ENCODE measurements around the gene CHAMP1. TPM values are rescaled to one million over a fixed set of nuclear protein-coding genes. Genes with fewer than 3 reads are reported as not detected.
A peak's percentile ranks its signal among the peaks of the same experiment; 100 is the strongest.

The CHAMP1 gene
- total RNA-seq, 1 donor from 2014 or later: 25.0 TPM

DNA sequence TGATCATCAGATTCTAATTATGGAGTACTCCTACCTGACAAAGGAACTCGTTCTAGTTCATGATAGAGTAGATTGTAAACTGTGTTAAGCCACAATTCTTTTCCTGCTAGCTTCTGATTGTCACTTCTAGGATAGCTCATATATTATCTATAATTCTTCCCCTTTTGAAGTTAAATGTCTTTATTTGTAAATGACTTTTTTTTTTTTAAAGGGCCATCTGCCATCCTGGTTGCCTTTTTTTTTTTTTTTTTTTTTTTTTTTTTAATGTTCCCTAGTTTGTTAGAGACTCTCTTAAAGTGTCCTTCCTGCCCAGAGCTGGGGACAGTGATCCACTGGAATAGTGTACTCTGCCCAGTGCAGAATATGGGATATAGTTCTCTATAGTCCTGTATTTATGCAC, 4.3 kb downstream of the CHAMP1 start:
- Mint-ChIP-seq H3K4me1 (ENCODE audit: low read depth) (peaks cover 55% of the 10 kb centered on the region), H3K27ac (ENCODE audit: unreplicated experiment) (peak overlapping the region; percentile 93), H3K4me3 (ENCODE audit: unreplicated experiment) (no peak overlapping the region), H3K27me3 (ENCODE audit: low read depth) (no peaks in the 10 kb centered on the region), H3K9me3 (ENCODE audit: low read depth) (peaks cover 2% of the 10 kb centered on the region), H3K36me3 (ENCODE audit: low read depth) (peaks cover 15% of the 10 kb centered on the region)
- TF ChIP-seq, protein P1, sequence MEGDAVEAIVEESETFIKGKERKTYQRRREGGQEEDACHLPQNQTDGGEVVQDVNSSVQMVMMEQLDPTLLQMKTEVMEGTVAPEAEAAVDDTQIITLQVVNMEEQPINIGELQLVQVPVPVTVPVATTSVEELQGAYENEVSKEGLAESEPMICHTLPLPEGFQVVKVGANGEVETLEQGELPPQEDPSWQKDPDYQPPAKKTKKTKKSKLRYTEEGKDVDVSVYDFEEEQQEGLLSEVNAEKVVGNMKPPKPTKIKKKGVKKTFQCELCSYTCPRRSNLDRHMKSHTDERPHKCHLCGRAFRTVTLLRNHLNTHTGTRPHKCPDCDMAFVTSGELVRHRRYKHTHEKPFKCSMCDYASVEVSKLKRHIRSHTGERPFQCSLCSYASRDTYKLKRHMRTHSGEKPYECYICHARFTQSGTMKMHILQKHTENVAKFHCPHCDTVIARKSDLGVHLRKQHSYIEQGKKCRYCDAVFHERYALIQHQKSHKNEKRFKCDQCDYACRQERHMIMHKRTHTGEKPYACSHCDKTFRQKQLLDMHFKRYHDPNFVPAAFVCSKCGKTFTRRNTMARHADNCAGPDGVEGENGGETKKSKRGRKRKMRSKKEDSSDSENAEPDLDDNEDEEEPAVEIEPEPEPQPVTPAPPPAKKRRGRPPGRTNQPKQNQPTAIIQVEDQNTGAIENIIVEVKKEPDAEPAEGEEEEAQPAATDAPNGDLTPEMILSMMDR (IDR thresholded peaks at IDR 0.05): no peak
- DNase-seq (ENCODE audit: low spot score): no peak

DNA sequence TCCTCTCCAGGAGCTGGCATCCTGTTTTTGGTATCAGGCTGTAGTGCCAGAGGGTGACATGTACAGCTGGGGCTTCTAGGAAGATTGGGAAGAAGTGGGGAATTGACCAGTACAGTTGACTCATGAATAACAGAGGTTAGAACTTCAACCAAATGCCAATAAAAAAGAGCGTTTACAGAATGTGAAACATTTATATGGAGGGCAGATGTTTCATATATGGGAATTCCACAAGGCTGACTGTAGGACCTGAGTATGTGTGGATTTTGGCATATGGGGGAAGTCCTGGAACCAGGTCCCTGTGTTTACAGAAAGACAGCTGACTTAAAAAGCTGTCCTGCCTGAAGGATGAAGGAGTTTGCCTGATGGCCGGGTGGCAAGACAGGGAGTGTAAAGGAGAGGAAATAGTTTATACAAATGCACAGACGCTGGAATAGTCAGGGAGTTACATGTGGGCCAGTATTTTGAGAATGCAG, 5.2 kb downstream of the CHAMP1 start:
- TF ChIP-seq, protein P1 (IDR thresholded peaks at IDR 0.05): no peak
- Mint-ChIP-seq H3K4me1 (ENCODE audit: low read depth) (peaks cover 51% of the 10 kb centered on the region), H3K36me3 (ENCODE audit: low read depth) (peaks cover 23% of the 10 kb centered on the region), H3K27ac (ENCODE audit: unreplicated experiment) (peak overlapping the region; percentile 93), H3K9me3 (ENCODE audit: low read depth) (peaks cover 2% of the 10 kb centered on the region), H3K4me3 (ENCODE audit: unreplicated experiment) (peak overlapping the region; percentile 46), H3K27me3 (ENCODE audit: low read depth) (no peaks in the 10 kb centered on the region)
- no peak for DNase-seq (ENCODE audit: low spot score)

DNA sequence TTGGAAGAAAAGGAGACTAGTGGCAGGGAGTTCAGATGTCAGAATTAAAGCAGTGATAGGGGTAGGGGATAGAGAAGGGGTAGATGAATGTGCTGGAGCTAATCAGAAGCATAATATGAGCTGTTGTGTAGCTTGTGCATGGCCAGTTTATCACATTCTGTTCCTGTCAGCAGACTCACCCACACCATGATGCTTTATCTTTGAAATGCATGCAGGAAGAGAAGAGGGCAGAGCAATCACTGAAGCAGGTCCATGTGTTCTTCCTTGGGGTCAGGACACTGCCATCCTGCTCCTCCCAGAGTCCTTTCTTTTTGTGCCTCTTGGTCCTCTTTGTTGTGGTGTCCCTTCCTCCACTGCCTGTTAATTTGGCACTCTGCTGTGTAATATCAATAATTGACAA, 5.8 kb downstream of the CHAMP1 start:
- peak overlapping the region; percentile 93 for H3K27ac Mint-ChIP-seq (ENCODE audit: unreplicated experiment)
- H3K27me3 Mint-ChIP-seq (ENCODE audit: low read depth): no peaks in the 10 kb centered on the region
- TF ChIP-seq, protein P1 (IDR thresholded peaks at IDR 0.05): no peak
- no peak for DNase-seq (ENCODE audit: low spot score)
- H3K4me3 Mint-ChIP-seq (ENCODE audit: unreplicated experiment): no peak overlapping the region
- peaks cover 47% of the 10 kb centered on the region for H3K4me1 Mint-ChIP-seq (ENCODE audit: low read depth)
- H3K9me3 Mint-ChIP-seq (ENCODE audit: low read depth): peaks cover 2% of the 10 kb centered on the region
- H3K36me3 Mint-ChIP-seq (ENCODE audit: low read depth): peaks cover 28% of the 10 kb centered on the region

DNA sequence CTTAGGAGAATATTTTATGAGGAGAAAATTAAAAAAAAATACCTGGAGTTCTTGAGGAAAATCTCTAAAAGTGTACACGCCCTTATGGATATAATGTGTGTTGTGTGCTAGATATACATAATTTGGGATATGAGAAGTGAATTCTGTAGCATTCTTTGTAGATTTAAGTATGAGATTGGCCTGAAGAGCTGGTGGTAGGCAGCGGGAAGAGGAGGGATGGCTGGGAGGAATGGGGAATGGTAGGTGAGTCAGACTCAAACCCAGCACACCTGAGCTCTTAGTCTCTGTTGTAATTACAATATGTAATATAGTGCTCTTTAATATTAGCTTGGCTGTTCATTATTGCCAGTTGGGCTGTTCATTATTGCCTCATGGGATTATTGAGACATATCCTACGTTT, 7.0 kb downstream of the CHAMP1 start:
- H3K27me3 Mint-ChIP-seq (ENCODE audit: low read depth): no peaks in the 10 kb centered on the region
- no peak overlapping the region for H3K4me3 Mint-ChIP-seq (ENCODE audit: unreplicated experiment)
- TF ChIP-seq, protein P1 (IDR thresholded peaks at IDR 0.05): no peak
- H3K4me1 Mint-ChIP-seq (ENCODE audit: low read depth): peaks cover 45% of the 10 kb centered on the region
- peaks cover 32% of the 10 kb centered on the region for H3K36me3 Mint-ChIP-seq (ENCODE audit: low read depth)
- DNase-seq (ENCODE audit: low spot score): no peak
- H3K9me3 Mint-ChIP-seq (ENCODE audit: low read depth): peaks cover 2% of the 10 kb centered on the region
- no peak overlapping the region for H3K27ac Mint-ChIP-seq (ENCODE audit: unreplicated experiment)

DNA sequence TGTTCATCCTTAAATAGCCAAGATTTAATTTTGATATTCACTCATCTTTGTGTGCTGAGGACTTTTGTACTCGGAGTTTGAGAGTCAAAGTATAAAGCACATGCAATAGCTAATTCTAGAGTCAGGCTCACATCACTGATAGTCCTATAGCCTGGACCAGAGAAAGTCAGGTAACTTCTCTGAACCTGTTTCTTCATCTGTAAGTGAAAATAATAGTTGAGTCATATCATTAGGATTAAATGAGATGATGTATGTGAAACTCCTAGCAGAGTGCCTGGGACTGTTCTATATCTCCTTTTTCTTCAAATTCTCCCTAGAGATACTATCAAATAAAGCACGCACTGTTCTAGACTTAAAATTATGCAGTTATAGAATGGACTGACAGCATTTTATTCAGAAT, 9.0 kb downstream of the CHAMP1 start:
- TF ChIP-seq, protein P1 (IDR thresholded peaks at IDR 0.05): no peak
- no peak overlapping the region for H3K4me3 Mint-ChIP-seq (ENCODE audit: unreplicated experiment)
- no peaks in the 10 kb centered on the region for H3K27me3 Mint-ChIP-seq (ENCODE audit: low read depth)
- DNase-seq (ENCODE audit: low spot score): no peak
- peaks cover 31% of the 10 kb centered on the region for H3K4me1 Mint-ChIP-seq (ENCODE audit: low read depth)
- H3K9me3 Mint-ChIP-seq (ENCODE audit: low read depth): peaks cover 2% of the 10 kb centered on the region
- peaks cover 38% of the 10 kb centered on the region for H3K36me3 Mint-ChIP-seq (ENCODE audit: low read depth)
- H3K27ac Mint-ChIP-seq (ENCODE audit: unreplicated experiment): no peak overlapping the region
